ENCODE measurements around the gene UBE2J2. TPM values are rescaled to one million over a fixed set of nuclear protein-coding genes. Genes with fewer than 3 reads are reported as not detected.

The UBE2J2 gene
- total RNA-seq, 1 donor from 2014 or later = 52.0 TPM

- Mint-ChIP-seq H3K27me3 (ENCODE audit: low read depth) (no peaks in the 10 kb centered on the region), H3K9me3 (ENCODE audit: low read depth) (no peaks in the 10 kb centered on the region), H3K27ac (ENCODE audit: unreplicated experiment) (no peak overlapping the region), H3K4me1 (ENCODE audit: low read depth) (peaks cover 8% of the 10 kb centered on the region), H3K36me3 (ENCODE audit: low read depth) (peaks cover 12% of the 10 kb centered on the region), H3K4me3 (ENCODE audit: unreplicated experiment) (no peak overlapping the region)
- no peak for DNase-seq (ENCODE audit: low spot score)
- no peak for TF ChIP-seq CTCF (IDR thresholded peaks at IDR 0.05)
Observed at GRCh38 chr1:1311107-1312104, 37.8 kb upstream of the UBE2J2 start.

- Mint-ChIP-seq H3K27me3 (ENCODE audit: low read depth) (no peaks in the 10 kb centered on the region), H3K36me3 (ENCODE audit: low read depth) (peaks cover 10% of the 10 kb centered on the region), H3K27ac (ENCODE audit: unreplicated experiment) (no peak overlapping the region), H3K9me3 (ENCODE audit: low read depth) (no peaks in the 10 kb centered on the region), H3K4me1 (ENCODE audit: low read depth) (peaks cover 17% of the 10 kb centered on the region), H3K4me3 (ENCODE audit: unreplicated experiment) (peak overlapping the region; percentile 12)
- DNase-seq (ENCODE audit: low spot score) = no peak
- no peak for TF ChIP-seq CTCF (IDR thresholded peaks at IDR 0.05)
Observed at GRCh38 chr1:1310476-1311053, 36.9 kb upstream of the UBE2J2 start.

GRCh38 chr1:1310109-1310385 lies 36.4 kb upstream of the UBE2J2 start:
- Mint-ChIP-seq H3K4me1 (ENCODE audit: low read depth) (peaks cover 22% of the 10 kb centered on the region), H3K4me3 (ENCODE audit: unreplicated experiment) (peak overlapping the region; percentile 70), H3K36me3 (ENCODE audit: low read depth) (peaks cover 10% of the 10 kb centered on the region), H3K27ac (ENCODE audit: unreplicated experiment) (no peak overlapping the region), H3K9me3 (ENCODE audit: low read depth) (no peaks in the 10 kb centered on the region), H3K27me3 (ENCODE audit: low read depth) (no peaks in the 10 kb centered on the region)
- no peak for DNase-seq (ENCODE audit: low spot score)
- no peak for TF ChIP-seq CTCF (IDR thresholded peaks at IDR 0.05)

- Mint-ChIP-seq H3K27me3 (ENCODE audit: low read depth) (no peaks in the 10 kb centered on the region), H3K4me3 (ENCODE audit: unreplicated experiment) (peak overlapping the region; percentile 70), H3K36me3 (ENCODE audit: low read depth) (peaks cover 7% of the 10 kb centered on the region), H3K27ac (ENCODE audit: unreplicated experiment) (peak overlapping the region; percentile 36), H3K4me1 (ENCODE audit: low read depth) (peaks cover 28% of the 10 kb centered on the region), H3K9me3 (ENCODE audit: low read depth) (no peaks in the 10 kb centered on the region)
- no peak for DNase-seq (ENCODE audit: low spot score)
- no peak for TF ChIP-seq CTCF (IDR thresholded peaks at IDR 0.05)
Observed at GRCh38 chr1:1309251-1310108, 35.8 kb upstream of the UBE2J2 start.

- DNase-seq (ENCODE audit: low spot score) = no peak
- H3K27me3 Mint-ChIP-seq (ENCODE audit: low read depth) = no peaks in the 10 kb centered on the region
- H3K27ac Mint-ChIP-seq (ENCODE audit: unreplicated experiment) = peak overlapping the region; percentile 71
Observed at GRCh38 chr1:1308756-1309250, 35.1 kb upstream of the UBE2J2 start.

More at GRCh38 chr1:1308756-1309250, 35.1 kb upstream of the UBE2J2 start:
- no peak for TF ChIP-seq CTCF (IDR thresholded peaks at IDR 0.05)
- H3K4me1 Mint-ChIP-seq (ENCODE audit: low read depth) = peaks cover 30% of the 10 kb centered on the region
- H3K36me3 Mint-ChIP-seq (ENCODE audit: low read depth) = peaks cover 6% of the 10 kb centered on the region
- H3K4me3 Mint-ChIP-seq (ENCODE audit: unreplicated experiment) = peak overlapping the region; percentile 75
- H3K9me3 Mint-ChIP-seq (ENCODE audit: low read depth) = no peaks in the 10 kb centered on the region

Data from chondrocyte (in vitro differentiated cells).